Transverse colon (tissue), 4 donors: ENCODE measurements around the gene MRPL39. TPM values are rescaled to one million over a fixed set of nuclear protein-coding genes. Genes with fewer than 3 reads are reported as not detected.

Experiments
- DNase-seq: peaks from one replicate; pipeline ENCODE4 v3.0.0-alpha.2; 2019
- H3K27ac ChIP-seq, 4 donors: fragments of 200-600 bp; sonication (generic); 2 replicates each; pipeline ENCODE4 v1.5.1; 2016 to 2018; ENCODE audit warnings: inconsistent platforms in 4 of 4
- H3K27me3 ChIP-seq: fragments of 200-600 bp; sonication (generic); 2 replicates; pipeline ENCODE4 v1.5.1; 2017; ENCODE audit warnings: inconsistent platforms
- H3K36me3 ChIP-seq, 4 donors: fragments of 200-600 bp; sonication (generic); 2 replicates each; pipeline ENCODE4 v1.5.1; 2017 to 2019; ENCODE audit warnings: inconsistent platforms in 4 of 4
- H3K4me1 ChIP-seq, 4 donors: fragments of 200-600 bp; sonication (generic); 2 replicates each; pipeline ENCODE4 v1.5.1; 2017 to 2020; ENCODE audit warnings: inconsistent platforms in 4 of 4
- H3K4me3 ChIP-seq, 4 donors: fragments of 200-600 bp; sonication (generic); 1 replicate in 1 of 4; 2 replicates in 3 of 4; pipeline versions ENCODE4 v1.5.1 to v1.6.1; 2017 to 2019; ENCODE audit warnings: inconsistent platforms in 4 of 4
- H3K9me3 ChIP-seq, 2 donors: fragments of 200-600 bp; sonication (generic); 2 replicates each; pipeline ENCODE4 v1.5.1; 2017 to 2019; ENCODE audit warnings: inconsistent platforms in 2 of 2
- CTCF ChIP-seq, 5 experiments: fragments of 200-600 bp in 3 of 5; fragments of 450-650 bp in 2 of 5; sonication (generic) in 3 of 5; IDR thresholded peaks; 1 replicate in 2 of 5; 2 replicates in 3 of 5; pipeline ENCODE4 v1.5.1; 2016 to 2017; ENCODE audit warnings: antibody characterized with exemption in 5 of 5, inconsistent platforms in 3 of 5, mild to moderate bottlenecking in 2 of 5, moderate library complexity in 1 of 5
- EP300 ChIP-seq: sonication (generic); formaldehyde crosslinking; IDR thresholded peaks from one replicate; pipeline ENCODE4 v1.6.1; 2017; ENCODE audit warnings: antibody characterized with exemption, low read depth
- POLR2A ChIP-seq: fragments of 450-650 bp; IDR thresholded peaks from one replicate; pipeline ENCODE4 v1.6.1; 2016; ENCODE audit warnings: antibody characterized with exemption, mild to moderate bottlenecking, moderate library complexity
- POLR2AphosphoS5 ChIP-seq, 3 donors: sonication (generic); formaldehyde crosslinking; IDR thresholded peaks; one replicate each; pipeline ENCODE4 v1.6.1; 2016; ENCODE audit warnings: antibody characterized with exemption in 3 of 3
- WGBS, 2 donors: methylation state at CpG; one replicate each; pipeline ENCODE4 v1.1.5; 2018; ENCODE audit warnings: low coverage in 1 of 2; 5-methylcytosine and 5-hydroxymethylcytosine counted together
- in situ Hi-C, 4 donors: fragments of 200-750 bp; cut with MboI; loops; one replicate each; pipeline versions ENCODE4 v1.15.0 to v1.15.1; 2017; ENCODE audit warnings: low sequenced_read_pairs in 3 of 4, low pct_ligation_motif_present in 1 of 4, low pct_unique_long_range_greater_than_20kb in 1 of 4
- intact Hi-C: fragments of 100-400 bp; cut with DNase I; formaldehyde crosslinking; loops from one replicate; pipeline ENCODE4 v1.15.1; 2023; ENCODE audit warnings: low total_unique reads
- total RNA-seq, 4 donors: library from RNA; depleted of rRNA; stranded (reverse); fragments of >200 nt; gene quantifications; one replicate each; pipeline ENCODE4 v1.1.0, GENCODE V29; 2016

The MRPL39 gene
- total RNA-seq, 4 donors from 2014 or later = 10.1 to 16.8 (median 14.9) TPM; not detected in 1

- in situ Hi-C loops = loop anchor here (25.0 kb wide), 2 partner anchors 98 to 1098 kb away; no protein-coding TSS in a partner anchor
- Histone ChIP-seq H3K36me3 (no peaks in the 10 kb centered on the region), H3K4me1 (no peaks in the 10 kb centered on the region), H3K9me3 (no peaks in the 10 kb centered on the region), H3K27ac (no peak overlapping the region), H3K4me3 (no peak overlapping the region), H3K27me3 (no peaks in the 10 kb centered on the region)
- intact Hi-C loops = no loop called here
- 60 to 87% methylated on average over 1 of the region's 1 CpG for WGBS, 2 donors
- DNase-seq = no peak
- TF ChIP-seq POLR2A = no peak
- TF ChIP-seq CTCF (IDR thresholded peaks at IDR 0.05) = no peak
- no peak for TF ChIP-seq POLR2AphosphoS5 (IDR thresholded peaks at IDR 0.05)
- no peak for TF ChIP-seq EP300
Observed at GRCh38 chr21:25614441-25614840, 7.2 kb upstream of the MRPL39 start.

- Histone ChIP-seq H3K4me3 (peak overlapping the region; percentile 70 to 95 (median 74)), H3K36me3 (peaks cover 0 to 5% (median 0%) of the 10 kb centered on the region in 4 donors), H3K4me1 (peaks cover 9 to 31% (median 11%) of the 10 kb centered on the region in 4 donors), H3K9me3 (no peaks in the 10 kb centered on the region), H3K27me3 (no peaks in the 10 kb centered on the region), H3K27ac (peak overlapping the region; percentile 78 to 88 (median 84))
- 8 to 12% methylated on average over 8 to 18 of the region's 18 CpGs for WGBS, 2 donors
- DNase-seq = peak; percentile 84
- TF ChIP-seq CTCF (IDR thresholded peaks at IDR 0.05) (peak; percentile 90 to 93 (median 91)), EP300 (no peak)
- intact Hi-C loops (loop anchor here (2.0 to 10.0 kb wide), 2 partner anchors 101 to 127 kb away; partner anchors contain the start of genes ATP5PF and GABPA), in situ Hi-C loops (loop anchor here (5.0 to 25.0 kb wide), 4 partner anchors 97 to 1104 kb away; no protein-coding TSS in a partner anchor)
Observed at GRCh38 chr21:25608044-25608737, 910 bp upstream of the MRPL39 start.

GRCh38 chr21:25589887-25590286 is 17.4 kb downstream of the MRPL39 start:
- intact Hi-C loops (no loop called here), in situ Hi-C loops (no loop called here)
- WGBS, 2 donors = 97 to 100% methylated on average over 1 of the region's 1 CpG
- Histone ChIP-seq H3K9me3 (no peaks in the 10 kb centered on the region), H3K4me3 (no peak overlapping the region), H3K27me3 (no peaks in the 10 kb centered on the region), H3K27ac (no peak overlapping the region), H3K36me3 (peaks cover 0 to 46% (median 17%) of the 10 kb centered on the region in 4 donors), H3K4me1 (no peaks in the 10 kb centered on the region)
- no peak for DNase-seq
- TF ChIP-seq POLR2A (no peak), CTCF (IDR thresholded peaks at IDR 0.05) (no peak), EP300 (no peak), POLR2AphosphoS5 (IDR thresholded peaks at IDR 0.05) (no peak)

- Histone ChIP-seq H3K9me3 (no peaks in the 10 kb centered on the region), H3K27me3 (no peaks in the 10 kb centered on the region), H3K4me1 (no peaks in the 10 kb centered on the region), H3K27ac (no peak overlapping the region), H3K36me3 (peaks cover 0 to 32% (median 11%) of the 10 kb centered on the region in 4 donors), H3K4me3 (no peak overlapping the region)
- WGBS, 2 donors = 71 to 78% methylated on average over 2 of the region's 2 CpGs
- DNase-seq = no peak
- in situ Hi-C loops = no loop called here
- intact Hi-C loops = no loop called here
- TF ChIP-seq CTCF (IDR thresholded peaks at IDR 0.05) = no peak
- TF ChIP-seq EP300 = no peak
- no peak for TF ChIP-seq POLR2AphosphoS5 (IDR thresholded peaks at IDR 0.05)
- no peak for TF ChIP-seq POLR2A
Observed at GRCh38 chr21:25586791-25587190, 20.5 kb downstream of the MRPL39 start.
